ENCODE data around the gene XXYLT1.
A peak's percentile ranks its signal among the peaks of the same experiment; 100 is the strongest.

Gene XXYLT1

DNA sequence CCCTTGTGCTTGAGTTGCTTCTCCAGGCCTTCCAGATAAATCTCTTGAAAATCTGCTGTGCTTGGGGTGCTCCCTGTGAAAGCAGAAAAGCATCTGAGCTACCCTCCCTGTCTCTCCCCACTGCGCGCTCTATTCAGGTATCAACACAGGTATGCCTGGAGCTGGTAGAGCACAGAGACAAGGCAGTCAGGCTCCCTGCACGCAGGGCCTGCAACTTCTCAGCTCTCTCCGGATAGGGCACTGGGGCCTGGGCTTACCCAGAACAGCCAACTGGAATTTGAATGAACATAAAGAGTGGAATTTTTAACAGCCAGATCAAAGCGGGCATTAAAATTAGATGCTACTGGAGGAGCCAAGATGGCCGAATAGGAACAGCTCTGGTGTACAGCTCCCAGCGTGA is 183.6 kb downstream of the XXYLT1 start:
- DNase-seq: no peak

DNA sequence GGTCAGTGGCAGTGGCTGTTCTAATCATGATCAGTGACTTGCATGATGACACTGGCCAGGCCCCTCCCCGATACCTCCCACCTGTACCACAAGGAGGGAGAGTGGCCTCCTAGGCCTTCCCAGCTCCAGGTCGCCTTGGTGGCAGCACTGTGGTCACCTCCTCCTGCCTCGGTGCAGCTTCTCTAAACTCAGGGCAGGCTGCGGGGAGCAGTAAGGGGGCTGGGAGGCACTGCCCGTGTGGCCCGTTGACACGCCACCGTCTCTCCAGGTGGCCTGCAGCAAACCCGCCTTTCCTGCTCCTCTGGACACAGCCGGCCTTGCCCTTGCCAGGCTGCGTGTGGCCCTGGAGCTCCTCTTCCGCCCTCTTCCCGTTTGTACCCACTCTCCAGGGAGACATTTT is 184.1 kb downstream of the XXYLT1 start:
- DNase-seq: no peak

DNA sequence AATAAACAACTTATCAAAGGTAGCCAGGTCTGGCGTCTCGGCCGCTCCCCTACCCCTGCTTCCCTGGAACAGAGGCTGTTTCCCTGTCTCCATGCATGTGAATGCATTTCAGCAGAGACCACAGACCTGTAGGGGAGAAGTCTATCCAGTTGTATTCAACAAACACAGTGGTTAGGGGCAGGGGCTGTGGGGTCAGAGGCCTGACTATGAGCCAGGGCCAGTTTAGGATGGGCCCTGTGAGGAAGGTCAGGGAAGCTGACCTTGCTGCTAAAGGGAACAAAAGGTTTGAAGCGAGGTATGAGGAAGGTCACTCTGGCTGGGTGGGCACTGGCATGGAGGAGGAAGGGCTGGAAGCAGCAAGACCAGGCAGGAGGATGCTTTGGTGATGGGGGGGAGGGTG is 184.6 kb downstream of the XXYLT1 start:
- DNase-seq: no peak

DNA sequence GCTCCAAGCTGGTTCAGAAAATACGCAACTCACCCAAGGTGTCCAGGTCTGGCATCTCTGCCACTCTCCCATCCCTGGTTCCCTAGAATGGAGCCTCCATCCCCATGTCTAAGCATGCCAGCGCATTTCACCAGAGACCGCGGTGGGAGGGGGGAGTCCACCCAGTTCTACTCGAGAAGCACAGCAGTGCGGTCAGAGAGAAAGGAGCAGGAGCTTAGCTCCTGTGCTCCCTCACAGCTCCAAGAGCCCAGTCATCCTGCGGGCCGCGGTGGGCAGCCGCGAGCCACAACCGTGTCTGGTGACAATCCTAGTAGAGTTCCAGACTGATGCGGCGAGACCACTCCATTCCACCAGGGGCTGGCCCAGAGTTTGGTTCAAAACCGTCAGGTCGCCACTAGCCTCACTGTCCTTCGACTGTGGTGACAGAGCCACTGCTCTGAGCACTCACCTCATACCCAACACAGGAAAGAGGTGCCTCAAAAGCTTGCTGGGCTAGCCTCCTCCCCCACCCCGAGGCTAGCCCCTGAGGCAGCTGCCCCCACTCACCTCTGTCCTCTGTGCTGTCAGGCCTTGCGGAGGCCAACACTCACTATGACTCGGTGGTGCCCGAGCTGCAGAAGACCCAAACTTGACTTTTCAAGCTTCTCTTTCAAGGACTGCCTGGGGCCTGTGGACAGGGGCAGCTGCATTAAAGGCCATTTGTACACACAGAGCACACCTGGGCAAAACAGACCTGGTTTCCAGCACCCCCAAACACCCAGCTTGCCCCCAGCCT is 185.4 kb downstream of the XXYLT1 start:
- DNase-seq: no peak

DNA sequence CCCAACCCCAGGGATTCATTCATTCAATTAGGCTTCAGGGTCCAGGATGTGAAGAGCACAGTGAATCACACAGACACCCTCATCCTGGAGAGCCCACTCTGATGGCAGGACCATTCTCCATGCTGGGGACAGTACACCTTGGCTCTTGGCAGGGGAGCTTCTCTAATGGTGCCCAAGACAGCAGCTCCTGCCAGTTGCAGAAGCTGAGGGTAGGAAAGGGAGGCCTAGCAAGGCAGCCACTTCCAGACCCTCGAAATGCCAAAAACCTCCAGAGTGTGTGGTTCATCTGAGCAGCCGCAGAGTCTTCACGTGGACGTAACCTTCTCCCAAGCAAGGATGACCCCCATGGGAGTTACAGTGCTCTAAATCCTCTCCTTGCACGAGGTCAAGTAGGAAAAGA is 186.2 kb downstream of the XXYLT1 start:
- no peak for DNase-seq

DNA sequence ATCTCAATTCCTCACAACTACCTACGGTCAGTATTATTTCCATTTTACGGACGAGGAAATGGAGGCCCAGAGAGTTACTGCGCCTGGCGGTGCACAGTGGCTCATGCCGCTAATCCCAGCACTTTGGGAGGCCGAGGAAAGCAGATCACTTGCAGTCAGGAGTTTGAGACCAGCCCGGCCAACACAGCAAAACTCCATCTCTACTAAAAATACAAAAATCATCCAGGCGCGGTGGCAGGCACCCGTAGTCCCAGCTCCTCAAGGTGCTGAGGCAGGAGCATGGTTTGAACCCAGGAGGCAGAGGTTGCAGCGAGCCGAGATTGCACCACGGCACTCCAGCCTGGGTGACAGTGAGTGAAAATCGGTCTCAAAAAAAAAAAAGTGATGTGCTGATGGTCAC is 187.3 kb downstream of the XXYLT1 start:
- no peak for DNase-seq

DNA sequence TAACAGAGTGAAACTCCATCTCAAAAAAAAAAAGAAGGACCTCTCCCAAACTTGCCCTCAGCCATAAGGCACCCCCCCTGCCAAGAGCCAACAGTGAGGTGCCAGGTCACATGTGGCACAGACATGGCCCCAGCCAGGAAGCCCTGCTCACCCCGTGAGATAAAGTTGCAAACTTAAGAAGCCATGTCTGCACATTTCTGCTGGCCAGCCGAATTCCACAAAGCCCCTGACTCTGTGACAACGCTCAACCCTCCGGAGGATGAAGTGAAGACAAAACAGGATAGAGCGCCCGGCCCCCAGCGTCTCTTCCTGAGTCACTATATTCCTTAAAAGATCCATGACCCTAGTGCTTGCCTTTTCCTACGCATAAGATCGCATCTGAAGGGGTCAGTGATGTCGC is 188.1 kb downstream of the XXYLT1 start:
- no peak for DNase-seq

DNA sequence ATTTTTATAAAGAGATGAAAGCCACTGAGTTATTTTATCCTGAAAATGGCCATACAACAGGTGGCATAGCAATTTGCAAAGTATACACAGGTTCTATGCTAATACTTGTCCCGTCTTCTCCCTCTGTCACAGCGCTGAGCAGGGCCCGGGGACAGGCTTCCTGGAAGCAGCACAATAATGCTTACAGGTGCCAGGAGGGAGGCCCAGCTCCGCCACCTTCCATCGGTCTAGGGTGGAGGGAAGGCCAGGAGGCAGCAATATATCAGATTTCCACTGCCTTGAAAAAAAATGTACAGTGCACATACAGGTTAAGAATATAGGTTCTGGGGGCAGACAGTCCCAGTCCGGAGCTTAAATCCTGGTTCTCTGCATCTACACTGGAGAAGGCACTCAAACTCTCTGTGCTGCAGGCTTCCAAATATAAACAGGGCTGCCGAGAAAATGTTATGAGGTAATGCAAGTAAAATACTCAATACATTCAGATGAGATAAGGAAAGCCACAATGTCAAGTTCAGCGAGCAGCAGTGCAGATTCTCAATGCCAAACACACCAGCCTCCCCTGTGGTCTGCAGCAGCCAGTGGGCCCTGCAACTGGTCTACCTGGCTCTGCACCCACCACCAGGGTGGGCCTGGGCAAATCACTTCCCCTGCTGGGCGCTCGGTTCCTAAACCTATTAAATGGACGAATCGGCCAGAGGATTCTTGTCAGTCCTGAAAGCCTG is 189.6 kb downstream of the XXYLT1 start:
- DNase-seq: peak; percentile 90

DNA sequence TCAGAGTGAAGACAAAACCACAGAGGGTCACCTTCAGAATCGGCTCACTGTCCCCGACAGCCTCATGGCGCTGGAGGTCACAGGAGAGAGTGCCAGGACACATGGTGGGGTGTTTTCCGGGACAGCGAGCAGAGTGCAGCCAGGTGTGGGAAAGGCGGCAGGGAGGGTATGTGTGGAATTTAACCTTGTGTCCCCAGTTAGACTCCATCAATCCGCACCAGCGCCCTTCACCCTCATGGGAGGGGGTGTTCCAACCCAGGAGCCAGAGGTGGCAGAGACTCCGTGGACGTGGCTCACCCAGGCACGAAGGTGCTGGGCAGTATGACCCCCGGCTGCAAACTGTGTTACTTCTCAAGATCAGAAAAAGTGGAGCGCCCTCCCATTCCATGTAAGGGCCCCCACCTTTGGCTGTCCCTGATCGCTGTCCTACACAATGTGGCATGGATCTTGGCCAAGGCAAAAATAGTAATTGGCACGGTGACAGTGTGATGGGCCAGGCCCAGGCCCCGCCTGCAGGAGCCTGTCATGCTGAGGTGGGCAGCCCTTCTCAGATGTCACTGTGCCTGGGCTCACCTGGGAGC is 190.3 kb downstream of the XXYLT1 start:
- peak; percentile 48 for DNase-seq

DNA sequence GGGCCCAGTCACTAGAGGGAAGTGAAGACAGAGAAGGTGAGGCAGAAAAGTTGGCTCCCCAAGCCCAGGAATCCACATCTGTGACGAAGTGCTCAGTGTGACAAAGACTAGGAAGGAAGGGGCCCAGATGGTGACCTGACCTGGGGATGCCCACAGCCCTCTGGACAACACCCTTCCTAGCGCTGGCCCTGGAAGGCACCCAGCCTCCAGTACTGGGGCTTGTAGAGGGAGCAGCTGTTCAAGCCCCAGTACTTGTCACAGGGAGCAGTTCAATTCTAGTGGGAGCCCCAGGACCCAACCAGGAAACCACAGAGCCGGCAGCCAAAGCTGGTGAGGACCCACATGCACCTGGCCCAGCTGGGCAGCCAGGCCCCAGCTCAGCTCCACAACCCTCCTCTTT is 190.8 kb downstream of the XXYLT1 start:
- no peak for DNase-seq

DNA sequence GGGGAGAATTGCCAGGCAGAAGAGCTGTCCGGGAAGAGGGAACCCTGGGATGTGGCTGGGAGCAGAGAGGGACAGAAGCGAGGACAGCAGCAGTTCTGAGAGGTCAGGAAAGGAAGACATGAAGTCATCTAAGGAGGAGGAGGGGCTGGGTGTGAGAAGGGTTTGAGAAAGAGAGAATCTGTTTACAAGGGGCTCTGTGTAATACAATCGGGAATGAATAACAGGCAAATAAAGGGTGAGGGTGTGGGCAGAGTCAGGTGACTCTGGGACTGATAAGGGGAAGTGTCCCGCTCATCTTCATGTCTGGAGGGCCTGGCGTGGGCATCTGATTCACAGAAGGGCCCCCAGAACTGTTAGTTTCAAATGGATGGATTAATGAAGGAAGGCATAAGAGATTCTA is 191.3 kb downstream of the XXYLT1 start:
- peak; percentile 25 for DNase-seq

DNA sequence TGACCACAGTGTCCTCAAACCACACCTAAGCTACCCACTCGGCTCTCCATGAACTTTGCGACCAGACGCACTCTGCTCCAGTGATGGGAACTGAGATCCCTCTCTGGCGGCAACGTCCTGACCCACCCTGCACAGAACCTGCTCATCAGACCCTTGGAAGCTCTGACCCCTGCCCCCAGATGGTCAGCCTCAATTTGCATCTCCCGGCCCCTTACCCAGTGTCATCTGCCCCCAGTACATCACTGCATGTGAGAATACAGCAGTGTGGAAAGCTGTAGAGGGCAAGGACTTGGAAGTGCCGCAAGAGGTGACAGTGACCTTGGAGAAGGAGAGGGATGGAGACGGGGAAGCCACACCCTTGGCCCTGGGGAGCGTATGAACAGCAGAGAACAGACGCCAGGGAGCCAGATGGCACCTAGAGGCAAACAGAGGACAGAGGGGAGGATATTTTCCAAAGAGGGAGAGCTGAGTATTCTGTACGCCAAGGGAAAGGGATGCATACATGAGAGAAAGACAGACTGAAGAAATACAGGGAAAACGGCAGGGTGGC is 192.0 kb downstream of the XXYLT1 start:
- DNase-seq: peak; percentile 78

DNA sequence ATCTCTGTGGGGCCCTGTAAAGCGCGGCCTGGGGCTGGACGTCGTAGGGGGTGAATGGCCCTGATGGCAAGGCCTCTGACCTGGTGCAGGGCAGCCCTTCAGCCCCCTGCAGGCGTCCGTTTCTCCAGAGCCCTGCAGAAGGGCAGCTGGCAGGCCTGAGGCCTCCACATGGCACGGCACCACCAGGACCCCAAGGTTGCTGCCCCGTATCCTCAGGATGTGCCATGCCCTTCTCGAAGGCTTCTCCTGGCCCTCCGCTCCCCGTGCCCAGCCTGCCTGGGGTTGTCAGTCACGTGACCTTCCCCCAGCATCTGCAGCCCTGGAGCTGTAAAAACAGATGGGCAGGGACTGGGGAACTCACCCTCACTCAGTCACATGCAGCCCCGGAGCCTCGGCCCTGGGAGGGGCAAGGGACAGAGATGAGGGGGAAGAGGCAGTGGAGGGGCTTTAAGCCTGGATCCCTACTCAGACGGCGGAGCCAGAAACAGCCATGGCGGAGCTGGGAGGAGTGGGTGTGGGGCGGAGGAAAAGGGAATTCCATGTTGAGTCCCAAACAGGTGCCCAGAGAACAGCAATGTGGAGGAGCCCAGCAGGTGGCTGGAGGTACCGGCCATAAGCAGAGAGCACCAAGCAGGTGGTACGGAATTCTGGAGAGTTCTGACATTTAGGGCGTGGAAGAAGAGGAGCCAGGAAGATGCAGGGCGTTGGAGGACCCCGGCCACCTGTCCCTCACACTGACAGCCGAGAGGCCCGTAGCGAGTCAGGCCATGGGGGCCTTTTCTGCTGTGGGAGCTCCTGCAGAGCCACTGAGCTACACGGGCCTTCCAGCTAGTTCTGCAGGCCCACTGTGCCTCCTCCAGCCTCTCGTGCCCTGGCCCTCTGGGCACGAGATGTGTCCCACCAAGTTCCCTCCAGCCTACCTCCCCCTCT is 193.1 kb downstream of the XXYLT1 start:
- DNase-seq: peak; percentile 53

DNA sequence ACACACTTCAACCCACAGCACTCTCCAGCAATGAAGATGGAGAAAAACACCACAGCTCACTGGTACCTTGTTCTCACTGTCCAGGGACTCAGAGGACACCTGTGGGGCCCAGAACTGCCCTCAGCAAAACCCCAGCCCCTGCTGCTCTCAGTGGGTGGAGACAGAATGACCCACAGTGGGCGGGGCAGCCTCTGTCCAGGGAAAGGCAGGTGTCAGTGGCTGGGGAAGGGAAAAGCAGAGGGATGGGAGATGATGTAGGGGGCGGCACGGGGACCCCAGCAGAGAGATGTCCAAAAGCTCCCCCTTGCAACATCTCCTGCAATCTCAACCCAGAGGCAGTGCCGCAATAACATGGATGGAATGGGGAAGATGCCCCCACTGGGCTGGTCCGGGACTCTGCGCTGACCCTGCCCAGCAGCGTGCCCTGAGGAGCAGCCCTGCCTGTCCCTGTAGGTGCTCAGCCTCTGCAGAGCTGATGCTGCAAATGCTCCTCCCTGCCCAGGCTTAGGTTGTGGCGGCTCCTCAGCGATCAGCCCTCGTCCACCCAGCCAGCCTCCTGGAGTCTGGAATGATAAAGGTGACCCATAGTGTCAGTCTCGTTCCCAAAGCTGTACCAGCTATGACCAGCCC is 193.9 kb downstream of the XXYLT1 start:
- no peak for DNase-seq

DNA sequence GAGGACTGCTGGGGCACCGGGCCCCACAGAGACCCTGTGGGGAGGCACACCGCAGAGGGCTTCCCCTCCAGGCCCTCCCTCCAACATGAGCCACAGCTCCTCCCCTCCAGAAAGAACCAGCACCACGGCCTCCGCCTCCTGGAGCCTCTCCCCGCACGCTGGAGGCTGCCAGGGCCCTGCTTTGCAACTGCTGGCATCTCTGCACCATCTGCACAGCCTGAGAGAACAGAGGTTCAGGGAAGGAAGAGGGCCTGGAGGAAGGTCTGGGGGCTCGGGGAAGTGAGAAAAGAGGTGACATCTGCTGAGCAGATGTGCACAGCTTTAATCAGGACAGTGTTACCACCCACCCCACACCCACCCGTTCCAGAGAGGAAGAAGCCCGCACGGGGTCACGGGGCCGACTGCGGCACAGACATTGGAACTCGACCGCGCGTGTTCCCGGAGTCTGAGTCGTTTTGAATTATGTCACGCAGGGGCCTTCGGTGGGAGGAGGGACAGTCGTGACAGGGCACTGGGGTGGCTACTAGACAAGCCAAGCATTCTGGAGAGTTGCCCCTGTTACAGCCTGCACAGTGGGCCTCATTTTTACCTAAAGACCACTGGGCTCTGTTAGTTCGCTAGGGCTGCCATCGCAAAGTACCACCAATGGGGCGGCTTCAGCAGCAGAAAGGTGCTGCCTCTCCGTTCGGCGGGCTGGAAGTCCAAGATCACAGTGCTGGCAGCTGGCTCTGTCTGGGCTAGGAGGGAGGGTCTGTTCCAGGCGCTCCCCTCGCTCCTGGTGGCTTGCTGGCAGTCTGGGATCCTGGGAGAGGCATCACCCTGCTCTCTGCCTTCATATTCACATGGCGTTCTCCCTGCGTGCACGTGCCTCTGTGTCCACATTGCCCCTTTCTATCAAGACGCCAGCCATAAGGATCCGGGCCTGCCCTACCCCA is 194.8 kb downstream of the XXYLT1 start:
- peak; percentile 34 for DNase-seq

DNA sequence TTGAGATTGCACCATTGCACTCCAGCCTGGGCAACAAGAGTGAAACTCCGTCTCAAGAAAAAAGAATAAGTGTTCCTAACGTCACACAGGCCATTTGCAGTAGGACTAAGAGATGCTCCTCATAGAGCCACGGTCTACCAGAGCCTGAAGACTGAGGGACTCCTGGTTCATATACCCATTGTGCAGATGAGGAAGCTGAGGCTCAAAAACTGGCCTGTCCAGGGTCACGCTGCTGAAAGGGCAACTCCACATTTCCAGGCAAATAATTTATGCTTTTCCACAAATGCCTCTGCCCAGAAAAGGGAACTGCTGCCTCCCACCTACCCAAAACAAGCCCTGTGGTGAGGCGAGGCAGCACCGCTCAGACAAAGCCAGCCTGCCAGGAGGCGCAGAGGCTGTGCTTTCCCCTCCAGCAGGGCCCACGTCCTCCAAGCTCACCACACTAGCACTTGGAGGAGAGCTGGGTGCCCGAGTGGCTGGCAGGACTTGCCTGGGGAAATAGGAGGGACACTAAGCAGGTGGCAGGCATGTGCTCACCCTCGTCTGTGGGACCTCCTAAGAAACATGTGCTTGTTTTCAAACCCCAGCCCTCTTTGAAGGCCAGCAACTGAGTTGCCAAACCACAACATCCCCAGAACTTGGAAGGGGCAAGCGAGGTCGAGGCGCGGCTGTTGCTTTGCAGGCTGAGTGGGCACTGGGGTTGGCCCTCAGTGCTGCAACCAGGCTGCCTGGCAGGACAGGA is 195.6 kb downstream of the XXYLT1 start:
- DNase-seq: no peak

DNA sequence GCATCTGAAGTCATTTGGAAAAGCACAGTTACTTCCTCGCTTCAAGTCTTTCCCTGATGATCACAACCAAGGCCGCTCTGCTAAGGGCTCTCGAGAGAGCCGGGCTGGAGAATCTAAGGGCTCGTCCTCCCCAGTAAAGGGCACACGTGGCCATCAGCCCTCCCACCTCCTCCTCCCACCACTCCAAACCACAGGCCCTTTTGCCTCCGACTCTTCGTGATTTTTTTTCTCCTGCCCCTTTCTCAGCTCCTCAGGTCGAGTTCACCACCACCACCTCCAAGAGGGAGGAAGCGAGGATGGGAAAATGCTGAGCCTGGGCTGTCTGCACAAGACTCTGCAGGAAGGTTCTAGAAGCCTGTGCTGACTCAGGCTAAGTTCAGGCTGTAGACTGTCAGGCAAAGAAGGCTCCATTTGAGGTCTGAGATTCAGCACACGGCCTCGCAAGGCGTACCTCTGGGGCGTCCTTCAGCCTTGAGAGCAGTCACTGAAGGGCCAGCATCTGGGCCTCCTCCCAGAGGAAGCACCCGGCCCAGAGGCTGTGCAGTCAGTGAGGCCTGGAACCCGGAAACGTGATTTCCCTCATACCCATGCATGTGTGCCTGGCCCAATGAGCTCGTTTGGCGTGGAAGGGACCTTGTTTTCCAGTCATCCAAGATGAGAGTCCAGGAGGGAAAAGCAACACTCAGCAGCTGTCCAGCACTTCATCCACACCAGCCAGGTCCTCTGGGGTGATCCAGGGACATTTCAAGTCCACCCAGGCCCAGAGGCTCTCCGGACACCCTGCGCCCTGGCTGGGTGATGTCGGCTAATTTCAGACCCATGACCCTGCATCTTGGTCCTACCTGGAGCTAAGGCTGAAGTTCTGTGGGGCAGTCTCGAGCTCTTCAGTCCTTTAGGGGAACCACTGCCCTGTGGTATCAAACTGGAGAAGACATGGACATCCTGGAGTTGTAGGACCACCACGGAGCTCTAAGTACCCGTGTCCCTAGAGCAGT is 196.8 kb downstream of the XXYLT1 start:
- DNase-seq: no peak

DNA sequence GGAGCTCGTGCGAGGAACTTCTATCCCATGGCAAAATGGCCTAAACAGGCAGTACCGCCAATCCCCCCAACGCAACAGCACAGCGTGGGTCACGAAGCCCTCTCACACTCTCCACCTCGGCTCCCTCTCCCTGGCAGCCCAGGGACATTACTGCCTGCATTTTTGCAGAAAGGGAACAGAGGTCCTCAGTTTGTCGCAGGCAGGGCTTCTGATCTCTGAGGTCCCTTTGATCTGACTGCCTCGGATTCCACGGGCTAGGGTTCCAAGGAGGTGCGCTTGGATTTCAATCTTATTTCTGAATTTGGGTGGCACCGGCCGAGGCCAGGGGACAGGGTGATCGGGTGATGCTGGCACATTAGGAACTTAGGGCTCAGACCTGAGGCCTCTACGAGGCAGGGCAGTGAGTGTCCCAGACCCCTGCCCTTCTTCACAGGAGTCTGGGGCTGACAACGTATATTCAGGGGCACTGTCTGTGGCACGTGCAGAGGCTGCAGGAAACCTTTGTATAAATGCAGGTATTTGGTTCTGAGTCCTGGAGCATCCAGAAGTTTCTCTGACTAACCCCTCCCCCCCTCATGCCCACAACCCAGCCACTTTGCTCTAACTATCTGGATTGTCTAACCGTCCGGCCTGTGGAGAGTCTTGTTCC is 197.9 kb downstream of the XXYLT1 start:
- no peak for DNase-seq
